Upper lobe of left lung (tissue), 4 donors: ENCODE results near the gene COX7B.

Experiments
- EP300 ChIP-seq, 4 donors: sonication (generic); formaldehyde crosslinking; IDR thresholded peaks; one replicate each; pipeline ENCODE4 v1.5.1; 2017; ENCODE audit warnings: antibody characterized with exemption in 4 of 4, control low read depth in 2 of 4
- TF ChIP-seq, protein P1 (sequence below), 6 experiments: fragments of 450-650 bp in 4 of 6; fragments of 200-600 bp in 2 of 6; sonication (generic) in 2 of 6; IDR thresholded peaks; one replicate each; pipeline ENCODE4 v1.5.1; 2016 to 2019; ENCODE audit warnings: antibody characterized with exemption in 6 of 6

DNA sequence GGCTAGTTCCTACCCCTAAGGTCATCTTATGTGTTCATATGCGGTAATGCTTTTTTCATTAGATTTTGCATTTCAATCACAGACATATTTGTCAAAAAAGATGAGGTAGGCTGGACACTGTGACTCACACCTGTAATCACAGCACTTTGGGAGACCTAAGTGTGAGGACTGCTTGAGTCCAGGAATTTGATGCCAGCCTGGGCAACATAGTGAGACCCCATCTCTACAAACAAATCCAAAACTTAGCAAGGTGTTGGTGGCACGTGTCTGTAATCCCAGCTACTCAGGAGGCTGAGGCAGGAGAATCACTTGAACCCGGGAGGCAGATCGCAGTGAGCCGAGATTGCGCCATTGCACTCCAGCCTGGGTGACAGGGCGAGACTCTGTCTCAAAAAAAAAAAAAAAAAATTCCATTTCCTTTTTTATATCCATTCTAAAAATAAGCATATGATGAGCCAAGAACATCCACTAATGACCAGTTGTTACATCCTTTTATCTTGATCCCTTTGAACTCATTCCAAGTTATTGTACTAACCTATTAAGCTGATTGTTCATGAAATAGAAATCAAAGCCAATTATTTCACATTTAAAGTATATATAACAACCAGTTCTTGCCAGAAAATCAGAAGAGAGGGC, 46.8 kb downstream of the COX7B start:
- TF ChIP-seq EP300 (IDR thresholded peaks at IDR 0.05): no peak
- TF ChIP-seq, protein P1, sequence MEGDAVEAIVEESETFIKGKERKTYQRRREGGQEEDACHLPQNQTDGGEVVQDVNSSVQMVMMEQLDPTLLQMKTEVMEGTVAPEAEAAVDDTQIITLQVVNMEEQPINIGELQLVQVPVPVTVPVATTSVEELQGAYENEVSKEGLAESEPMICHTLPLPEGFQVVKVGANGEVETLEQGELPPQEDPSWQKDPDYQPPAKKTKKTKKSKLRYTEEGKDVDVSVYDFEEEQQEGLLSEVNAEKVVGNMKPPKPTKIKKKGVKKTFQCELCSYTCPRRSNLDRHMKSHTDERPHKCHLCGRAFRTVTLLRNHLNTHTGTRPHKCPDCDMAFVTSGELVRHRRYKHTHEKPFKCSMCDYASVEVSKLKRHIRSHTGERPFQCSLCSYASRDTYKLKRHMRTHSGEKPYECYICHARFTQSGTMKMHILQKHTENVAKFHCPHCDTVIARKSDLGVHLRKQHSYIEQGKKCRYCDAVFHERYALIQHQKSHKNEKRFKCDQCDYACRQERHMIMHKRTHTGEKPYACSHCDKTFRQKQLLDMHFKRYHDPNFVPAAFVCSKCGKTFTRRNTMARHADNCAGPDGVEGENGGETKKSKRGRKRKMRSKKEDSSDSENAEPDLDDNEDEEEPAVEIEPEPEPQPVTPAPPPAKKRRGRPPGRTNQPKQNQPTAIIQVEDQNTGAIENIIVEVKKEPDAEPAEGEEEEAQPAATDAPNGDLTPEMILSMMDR (IDR thresholded peaks at IDR 0.05): no peak
